RWPE2 (cell line): Measurements from ENCODE around the gene TRNAU1AP.

ENCODE experiments used
- ATAC-seq: fragments of 200-7000 bp; cut with Tn5 transposase; 3 replicates; pipeline ENCODE4 v1.9.1; 2021; ENCODE audit warnings: low read depth
- DNase-seq: peaks from one replicate; pipeline ENCODE4 v3.0.0-alpha.2; 2020; ENCODE audit warnings: low spot score
- H3K27ac ChIP-seq: fragments of 450-650 bp; 2 replicates; pipeline ENCODE4 v1.5.1; 2017; ENCODE audit warnings: mild to moderate bottlenecking; ENCODE audit not compliant: poor library complexity, severe bottlenecking
- H3K27me3 ChIP-seq: fragments of 250-450 bp; sonication (Bioruptor Pico); 2 replicates; pipeline ENCODE4 v1.5.1; 2021; ENCODE audit warnings: mild to moderate bottlenecking, moderate library complexity; ENCODE audit not compliant: insufficient read depth, poor library complexity, severe bottlenecking
- H3K36me3 ChIP-seq: fragments of 250-450 bp; sonication (Bioruptor Pico); 2 replicates; pipeline ENCODE4 v1.5.1; 2020; ENCODE audit warnings: low read depth, mild to moderate bottlenecking, moderate library complexity
- H3K4me1 ChIP-seq: fragments of 250-450 bp; sonication (Bioruptor Pico); 2 replicates; pipeline ENCODE4 v1.5.1; 2021; ENCODE audit warnings: mild to moderate bottlenecking, moderate library complexity; ENCODE audit not compliant: insufficient read depth, poor library complexity, severe bottlenecking
- H3K4me3 ChIP-seq: fragments of 250-450 bp; sonication (Bioruptor Pico); 2 replicates; pipeline ENCODE4 v1.5.1; 2021; ENCODE audit warnings: mild to moderate bottlenecking, moderate library complexity; ENCODE audit not compliant: severe bottlenecking
- H3K9me3 ChIP-seq: fragments of 250-450 bp; sonication (Bioruptor Pico); 2 replicates; pipeline ENCODE4 v1.5.1; 2021; ENCODE audit warnings: mild to moderate bottlenecking, moderate library complexity; ENCODE audit not compliant: severe bottlenecking
- TF ChIP-seq, protein P1 (sequence below): fragments of 450-650 bp; IDR thresholded peaks from one replicate; pipeline ENCODE4 v1.5.1; 2017; ENCODE audit warnings: mild to moderate bottlenecking, moderate library complexity; ENCODE audit not compliant: poor library complexity, severe bottlenecking

TRNAU1AP gene

DNA sequence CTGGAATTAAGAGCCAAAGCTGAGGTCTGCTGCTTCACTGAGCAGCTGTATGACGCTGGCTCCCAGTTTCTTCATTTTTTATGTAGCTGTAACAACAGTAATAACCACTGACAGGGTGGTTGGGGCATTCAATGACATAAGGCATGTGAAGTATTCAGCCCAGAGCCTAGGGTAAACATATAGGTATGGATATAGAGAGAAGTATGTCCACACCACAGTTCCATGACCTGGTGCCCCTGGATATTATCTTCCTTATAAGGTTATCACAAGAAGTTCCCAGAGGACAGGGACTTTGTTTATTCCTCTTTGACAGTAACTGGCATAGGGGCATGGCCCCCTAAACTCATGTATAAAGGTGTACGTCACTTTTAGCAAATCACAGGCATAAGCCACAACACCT, 53.9 kb downstream of the TRNAU1AP start:
- no peak for ATAC-seq
- Histone ChIP-seq H3K4me3 (no peak overlapping the region), H3K9me3 (no peaks in the 10 kb centered on the region), H3K27me3 (no peaks in the 10 kb centered on the region), H3K4me1 (peaks cover 7% of the 10 kb centered on the region), H3K36me3 (peaks cover 68% of the 10 kb centered on the region), H3K27ac (no peak overlapping the region)
- no peak for DNase-seq
- TF ChIP-seq, protein P1, sequence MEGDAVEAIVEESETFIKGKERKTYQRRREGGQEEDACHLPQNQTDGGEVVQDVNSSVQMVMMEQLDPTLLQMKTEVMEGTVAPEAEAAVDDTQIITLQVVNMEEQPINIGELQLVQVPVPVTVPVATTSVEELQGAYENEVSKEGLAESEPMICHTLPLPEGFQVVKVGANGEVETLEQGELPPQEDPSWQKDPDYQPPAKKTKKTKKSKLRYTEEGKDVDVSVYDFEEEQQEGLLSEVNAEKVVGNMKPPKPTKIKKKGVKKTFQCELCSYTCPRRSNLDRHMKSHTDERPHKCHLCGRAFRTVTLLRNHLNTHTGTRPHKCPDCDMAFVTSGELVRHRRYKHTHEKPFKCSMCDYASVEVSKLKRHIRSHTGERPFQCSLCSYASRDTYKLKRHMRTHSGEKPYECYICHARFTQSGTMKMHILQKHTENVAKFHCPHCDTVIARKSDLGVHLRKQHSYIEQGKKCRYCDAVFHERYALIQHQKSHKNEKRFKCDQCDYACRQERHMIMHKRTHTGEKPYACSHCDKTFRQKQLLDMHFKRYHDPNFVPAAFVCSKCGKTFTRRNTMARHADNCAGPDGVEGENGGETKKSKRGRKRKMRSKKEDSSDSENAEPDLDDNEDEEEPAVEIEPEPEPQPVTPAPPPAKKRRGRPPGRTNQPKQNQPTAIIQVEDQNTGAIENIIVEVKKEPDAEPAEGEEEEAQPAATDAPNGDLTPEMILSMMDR = no peak

DNA sequence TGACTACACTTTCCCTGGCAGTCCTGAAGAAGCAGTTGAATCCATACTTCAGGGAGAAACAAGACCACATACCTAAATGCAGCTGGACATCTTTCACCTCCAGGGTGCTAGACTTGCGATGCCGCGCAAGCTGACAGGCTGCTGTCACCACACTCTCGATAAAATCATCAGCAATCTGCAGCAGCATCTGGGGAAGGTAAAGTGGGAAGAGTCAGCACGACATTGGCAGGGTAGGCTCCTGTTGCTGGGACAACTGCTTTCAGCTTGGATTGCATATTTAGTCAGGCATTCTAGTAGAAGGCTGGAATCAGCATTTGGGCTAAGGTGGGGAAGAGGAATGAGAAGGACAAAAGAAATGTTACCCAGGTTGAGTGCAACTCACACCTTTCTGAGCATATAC, 60.3 kb downstream of the TRNAU1AP start:
- H3K4me1 ChIP-seq = no peaks in the 10 kb centered on the region
- H3K27ac ChIP-seq = no peak overlapping the region
- H3K9me3 ChIP-seq = no peaks in the 10 kb centered on the region
- no peak for ATAC-seq
- H3K27me3 ChIP-seq = no peaks in the 10 kb centered on the region
- H3K36me3 ChIP-seq = peaks cover 76% of the 10 kb centered on the region
- TF ChIP-seq, protein P1 = no peak
- no peak overlapping the region for H3K4me3 ChIP-seq
- DNase-seq = no peak
